ENCODE data around the gene MTFR1L.

DNA sequence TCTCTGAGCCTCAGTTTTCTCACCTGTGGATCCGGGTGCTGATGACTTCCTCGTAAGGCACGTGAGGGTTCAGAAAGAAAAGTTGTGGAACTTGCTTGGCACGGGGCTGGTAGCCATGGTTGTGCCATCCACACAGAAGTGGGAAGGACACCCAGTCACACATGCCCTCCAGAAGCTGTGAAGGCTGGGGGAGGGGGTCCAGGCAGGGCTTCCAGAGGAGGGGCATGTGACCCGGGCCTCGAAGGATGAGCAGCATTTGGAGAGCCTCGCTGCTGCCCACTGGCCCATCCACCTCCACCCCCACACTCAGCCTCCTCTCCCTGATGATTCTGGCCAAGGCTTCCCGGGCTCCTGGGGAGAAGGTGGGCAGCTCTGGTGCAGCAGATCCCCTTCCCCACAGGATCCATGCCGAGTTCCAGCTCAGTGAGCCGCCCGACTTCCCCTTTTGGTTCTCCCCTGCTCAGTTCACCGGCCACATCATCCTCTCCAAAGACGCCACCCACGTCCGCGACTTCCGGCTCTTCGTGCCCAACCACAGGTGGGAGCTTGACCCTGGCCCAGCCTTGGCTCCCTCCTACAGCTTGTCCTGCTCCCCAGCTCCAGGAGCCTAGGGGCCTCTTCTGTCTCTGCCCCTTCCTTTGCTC lies 10.3 kb upstream of the MTFR1L start:
- TF ChIP-seq, protein P1, sequence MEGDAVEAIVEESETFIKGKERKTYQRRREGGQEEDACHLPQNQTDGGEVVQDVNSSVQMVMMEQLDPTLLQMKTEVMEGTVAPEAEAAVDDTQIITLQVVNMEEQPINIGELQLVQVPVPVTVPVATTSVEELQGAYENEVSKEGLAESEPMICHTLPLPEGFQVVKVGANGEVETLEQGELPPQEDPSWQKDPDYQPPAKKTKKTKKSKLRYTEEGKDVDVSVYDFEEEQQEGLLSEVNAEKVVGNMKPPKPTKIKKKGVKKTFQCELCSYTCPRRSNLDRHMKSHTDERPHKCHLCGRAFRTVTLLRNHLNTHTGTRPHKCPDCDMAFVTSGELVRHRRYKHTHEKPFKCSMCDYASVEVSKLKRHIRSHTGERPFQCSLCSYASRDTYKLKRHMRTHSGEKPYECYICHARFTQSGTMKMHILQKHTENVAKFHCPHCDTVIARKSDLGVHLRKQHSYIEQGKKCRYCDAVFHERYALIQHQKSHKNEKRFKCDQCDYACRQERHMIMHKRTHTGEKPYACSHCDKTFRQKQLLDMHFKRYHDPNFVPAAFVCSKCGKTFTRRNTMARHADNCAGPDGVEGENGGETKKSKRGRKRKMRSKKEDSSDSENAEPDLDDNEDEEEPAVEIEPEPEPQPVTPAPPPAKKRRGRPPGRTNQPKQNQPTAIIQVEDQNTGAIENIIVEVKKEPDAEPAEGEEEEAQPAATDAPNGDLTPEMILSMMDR (IDR thresholded peaks at IDR 0.05): no peak
- TF ChIP-seq POLR2AphosphoS5 (IDR thresholded peaks at IDR 0.05; ENCODE audit: insufficient read depth in 1 of 2, low read depth in 1 of 2) (no peak), POLR2A (IDR thresholded peaks at IDR 0.05) (no peak)

All from vagina (tissue), 2 donors.